Measurements from ENCODE around the gene GOLGA6C. TPM values are rescaled to one million over a fixed set of nuclear protein-coding genes. Genes with fewer than 3 reads are reported as not detected.

The GOLGA6C gene
- not detected for total RNA-seq

GRCh38 chr15:75258034-75258433 is at the start of gene GOLGA6C:
Gene GOLGA6C (plus strand): TSS chr15:75258334. CDS start chr15:75258599, 265 bp downstream.

GRCh38 chr15:75282572-75282971 is 24.4 kb downstream of the GOLGA6C start, which contains the start of gene GOLGA6D:
Gene GOLGA6D (plus strand): TSS chr15:75282835. CDS start chr15:75282876, 41 bp downstream.

Small RNA genes within 50 kb of the gene (small RNA-seq; reads per million reads assigned to genes)
- gene AC068338.1 (0 reads per million in 2 donors), gene RN7SL327P (0 reads per million in 2 donors), gene RN7SL489P (0 reads per million in 2 donors)

Other genes with a start within 250 kb of the GOLGA6C start
- gene PPCDC, start 234.7 kb upstream of the GOLGA6C start, total RNA-seq, result 10 to 100 TPM; 14.8 to 19.6 TPM
- gene C15orf39, start 56.5 kb upstream of the GOLGA6C start, total RNA-seq, result 10 to 100 TPM; 11.7 to 17.0 TPM
- under 1 TPM in 1 of 2 donors, not detected in 1; under 0.01 TPM for gene GOLGA6D, start 24.5 kb downstream of the GOLGA6C start, total RNA-seq
- 100 to 1,000 TPM; 130 to 190 TPM for gene COMMD4, start 77.7 kb downstream of the GOLGA6C start, total RNA-seq
- 1 to 10 TPM; 5.7 to 8.6 TPM for gene NEIL1, start 88.7 kb downstream of the GOLGA6C start, total RNA-seq
- gene MAN2C1, start 110.3 kb downstream of the GOLGA6C start, total RNA-seq, result 100 to 1,000 TPM in 1 of 2 donors, 10 to 100 TPM in 1; 89.6 to 131 TPM
- gene SIN3A, start 193.4 kb downstream of the GOLGA6C start, total RNA-seq, result 10 to 100 TPM; 18.9 to 28.6 TPM

Data from melanocyte of skin (primary cell).